Psoas muscle (tissue), 8 donors: ENCODE data around the gene TMEM81. TPM values are rescaled to one million over a fixed set of nuclear protein-coding genes. Genes with fewer than 3 reads are reported as not detected.

ENCODE experiments used
- ATAC-seq, 4 donors: fragments of 200-7000 bp; cut with Tn5 transposase; one replicate each; pipeline ENCODE4 v1.9.1; 2020; ENCODE audit warnings: moderate library complexity in 3 of 4, mild to moderate bottlenecking in 2 of 4
- DNase-seq, 2 donors: peaks; one replicate each; pipeline ENCODE4 v3.0.0-alpha.2; 2020
- H3K27ac ChIP-seq: fragments of 200-600 bp; one replicate; pipeline ENCODE4 v1.8.0; 2022
- H3K27me3 ChIP-seq, 3 donors: fragments of 200-600 bp in 1 of 3; one replicate each; pipeline versions ENCODE4 v1.6.1 to v1.8.0; 2013 to 2022; ENCODE audit warnings: low read length in 2 of 3, mild to moderate bottlenecking in 2 of 3, moderate library complexity in 1 of 3; ENCODE audit not compliant: insufficient read depth in 3 of 3
- H3K36me3 ChIP-seq, 2 donors: fragments of 200-600 bp in 1 of 2; one replicate each; pipeline versions ENCODE4 v1.6.1 to v1.8.0; 2013 to 2022; ENCODE audit warnings: low read depth in 1 of 2, mild to moderate bottlenecking in 1 of 2, moderate library complexity in 1 of 2; ENCODE audit not compliant: insufficient read depth in 1 of 2
- H3K4me1 ChIP-seq: fragments of 200-600 bp; one replicate; pipeline ENCODE4 v1.8.0; 2022
- H3K4me3 ChIP-seq: fragments of 200-600 bp; one replicate; pipeline ENCODE4 v1.8.0; 2022; ENCODE audit warnings: mild to moderate bottlenecking
- H3K9me3 ChIP-seq: fragments of 200-600 bp; one replicate; pipeline ENCODE4 v1.8.0; 2022
- CTCF ChIP-seq: fragments of 200-600 bp; IDR thresholded peaks from one replicate; pipeline ENCODE4 v1.8.0; 2022; ENCODE audit warnings: antibody characterized with exemption
- WGBS, 3 donors: extraction: QIAGEN DNeasy Blood & Tissue Kit; methylation state at CpG; one replicate each; pipeline versions ENCODE4 v1.1.6 to v1.1.7; 2013; 5-methylcytosine and 5-hydroxymethylcytosine counted together
- intact Hi-C, 2 donors: fragments of 100-400 bp; cut with DNase I; formaldehyde crosslinking; loops; one replicate each; pipeline versions ENCODE4 v1.11.0 to v1.14.2; 2022
- polyA plus RNA-seq, 3 donors: library from polyadenylated mRNA; stranded (reverse); fragments of 200-250 nt; gene quantifications; one replicate each; pipeline ENCODE4 v1.2.3, GENCODE V29; 2013
- total RNA-seq, 4 donors: library from RNA; stranded (reverse); fragmentation: NEBNext Ultra II Directional in 2 of 4; extraction: Animal tissue kit (Norgen Biotek cat#: 25700) in 2 of 4; gene quantifications; one replicate each; pipeline versions ENCODE4 v1.2.1 to v1.2.4, GENCODE V29; 2021 to 2023
- donor health status: healthy with polysubstance abuse.
- donor health status: DM: no; HTN: no; CAD: no; lungs with moderate emphysema.
- donor health status: Bipolar disorder and iron deficiency.
- donor health status: healthy.
- donor health status: DM: yes; HTN: yes; CAD: no.
- donor health status: DM: no; HTN: no; CAD: no.
- donor health status: DM: no; HTN: no; CAD: no.
- donor health status: DM: yes; HTN: yes; CAD: no.

Gene TMEM81
- total and polyA plus RNA-seq, 7 donors: 3.1 to 15.2 (median 3.9) TPM

- H3K9me3 ChIP-seq: no peaks in the 10 kb centered on the region
- H3K27me3 ChIP-seq: peaks cover 0 to 65% (median 30%) of the 10 kb centered on the region in 3 donors
- no peak overlapping the region for H3K4me3 ChIP-seq
- TF ChIP-seq CTCF: no peak
- no peaks in the 10 kb centered on the region for H3K4me1 ChIP-seq
- intact Hi-C loops: no loop called here
- no peaks in the 10 kb centered on the region for H3K36me3 ChIP-seq
- WGBS, 3 donors: 53 to 64% (median 59%) methylated on average over 4 of the region's 4 CpGs
- ATAC-seq: no peak
- H3K27ac ChIP-seq: no peak overlapping the region
- no peak for DNase-seq
Measured at GRCh38 chr1:205046870-205047269, 37.4 kb downstream of the TMEM81 start.

- DNase-seq: no peak
- Histone ChIP-seq H3K9me3 (no peaks in the 10 kb centered on the region), H3K27me3 (peaks cover 0 to 74% (median 33%) of the 10 kb centered on the region in 3 donors), H3K4me1 (no peaks in the 10 kb centered on the region), H3K4me3 (no peak overlapping the region), H3K27ac (no peak overlapping the region), H3K36me3 (no peaks in the 10 kb centered on the region)
- no peak for TF ChIP-seq CTCF
- intact Hi-C loops: no loop called here
- ATAC-seq: no peak
- WGBS, 3 donors: 28 to 37% (median 30%) methylated on average over 11 of the region's 11 CpGs
Measured at GRCh38 chr1:205045146-205045545, 39.1 kb downstream of the TMEM81 start.

GRCh38 chr1:205044741-205045140 lies 39.5 kb downstream of the TMEM81 start:
- Histone ChIP-seq H3K4me3 (no peak overlapping the region), H3K4me1 (no peaks in the 10 kb centered on the region), H3K27me3 (peaks cover 0 to 74% (median 33%) of the 10 kb centered on the region in 3 donors), H3K9me3 (no peaks in the 10 kb centered on the region), H3K36me3 (no peaks in the 10 kb centered on the region), H3K27ac (no peak overlapping the region)
- ATAC-seq (no peak), DNase-seq (no peak)
- intact Hi-C loops: no loop called here
- 37 to 42% (median 38%) methylated on average over 5 of the region's 5 CpGs for WGBS, 3 donors
- no peak for TF ChIP-seq CTCF

GRCh38 chr1:205043866-205044265 lies 40.4 kb downstream of the TMEM81 start:
- Histone ChIP-seq H3K4me1 (no peaks in the 10 kb centered on the region), H3K4me3 (no peak overlapping the region), H3K27me3 (peaks cover 0 to 74% (median 33%) of the 10 kb centered on the region in 3 donors), H3K9me3 (no peaks in the 10 kb centered on the region), H3K36me3 (no peaks in the 10 kb centered on the region), H3K27ac (no peak overlapping the region)
- 30 to 42% (median 40%) methylated on average over 2 to 4 of the region's 4 CpGs for WGBS, 3 donors
- no peak for DNase-seq
- TF ChIP-seq CTCF: no peak
- intact Hi-C loops: no loop called here
- no peak for ATAC-seq
